ENCODE measurements around the gene EIF4A3. TPM values are rescaled to one million over a fixed set of nuclear protein-coding genes. Genes with fewer than 3 reads are reported as not detected.

EIF4A3 gene
- total RNA-seq, 6 donors from 2014 or later: 48.2 to 86.2 (median 61.8) TPM

GRCh38 chr17:80183581-80184422, 36.9 kb upstream of the EIF4A3 start:
- Histone ChIP-seq H3K27me3 (no peaks in the 10 kb centered on the region), H3K4me1 (peaks cover 7 to 15% (median 13%) of the 10 kb centered on the region in 4 donors), H3K36me3 (no peaks in the 10 kb centered on the region), H3K27ac (no peak overlapping the region), H3K4me3 (no peak overlapping the region), H3K9me3 (no peaks in the 10 kb centered on the region)
- TF ChIP-seq POLR2AphosphoS5 (IDR thresholded peaks at IDR 0.05): no peak
- TF ChIP-seq EP300 (IDR thresholded peaks at IDR 0.05): no peak
- no peak for TF ChIP-seq CTCF (IDR thresholded peaks at IDR 0.05)
- TF ChIP-seq POLR2A (IDR thresholded peaks at IDR 0.05): no peak
- ATAC-seq (ENCODE audit: low FRiP score in 2 of 2) (no peak), DNase-seq (peak in 1 of 2 donors; percentile 65)
- 91 to 95% methylated on average over 9 to 26 of the region's 26 CpGs for WGBS, 2 donors

- H3K4me3 ChIP-seq: no peak overlapping the region
- H3K9me3 ChIP-seq: no peaks in the 10 kb centered on the region
- peaks cover 2 to 8% (median 4%) of the 10 kb centered on the region in 4 donors for H3K4me1 ChIP-seq
- 92 to 96% methylated on average over 12 of the region's 12 CpGs for WGBS, 2 donors
- no peak overlapping the region for H3K27ac ChIP-seq
- DNase-seq: no peak
- TF ChIP-seq POLR2A (IDR thresholded peaks at IDR 0.05) (no peak), POLR2AphosphoS5 (IDR thresholded peaks at IDR 0.05) (no peak), CTCF (IDR thresholded peaks at IDR 0.05) (no peak), EP300 (IDR thresholded peaks at IDR 0.05) (no peak)
- ATAC-seq (ENCODE audit: low FRiP score in 2 of 2): no peak
- H3K36me3 ChIP-seq: no peaks in the 10 kb centered on the region
- H3K27me3 ChIP-seq: no peaks in the 10 kb centered on the region
These were observed 35.9 kb upstream of the EIF4A3 start for GRCh38 chr17:80182845-80183223.

GRCh38 chr17:80182118-80182844, 35.4 kb upstream of the EIF4A3 start:
- Histone ChIP-seq H3K9me3 (no peaks in the 10 kb centered on the region), H3K27ac (no peak overlapping the region), H3K4me3 (no peak overlapping the region), H3K36me3 (no peaks in the 10 kb centered on the region), H3K4me1 (peaks cover 0 to 3% (median 0%) of the 10 kb centered on the region in 4 donors), H3K27me3 (no peaks in the 10 kb centered on the region)
- ATAC-seq (ENCODE audit: low FRiP score in 2 of 2) (no peak), DNase-seq (no peak)
- TF ChIP-seq POLR2A (IDR thresholded peaks at IDR 0.05): no peak
- TF ChIP-seq EP300 (IDR thresholded peaks at IDR 0.05): no peak
- no peak for TF ChIP-seq POLR2AphosphoS5 (IDR thresholded peaks at IDR 0.05)
- TF ChIP-seq CTCF (IDR thresholded peaks at IDR 0.05): no peak
- 86 to 90% methylated on average over 20 to 25 of the region's 30 CpGs for WGBS, 2 donors

- ATAC-seq (ENCODE audit: low FRiP score in 2 of 2) (no peak), DNase-seq (peak in 1 of 2 donors; percentile 72)
- H3K36me3 ChIP-seq: no peaks in the 10 kb centered on the region
- H3K4me3 ChIP-seq: no peak overlapping the region
- no peaks in the 10 kb centered on the region for H3K4me1 ChIP-seq
- no peaks in the 10 kb centered on the region for H3K9me3 ChIP-seq
- 84 to 87% methylated on average over 13 of the region's 17 CpGs for WGBS, 2 donors
- TF ChIP-seq CTCF (IDR thresholded peaks at IDR 0.05): no peak
- no peak for TF ChIP-seq POLR2A (IDR thresholded peaks at IDR 0.05)
- TF ChIP-seq POLR2AphosphoS5 (IDR thresholded peaks at IDR 0.05): no peak
- no peak for TF ChIP-seq EP300 (IDR thresholded peaks at IDR 0.05)
- H3K27ac ChIP-seq: no peak overlapping the region
- H3K27me3 ChIP-seq: no peaks in the 10 kb centered on the region
These were observed 34.5 kb upstream of the EIF4A3 start for GRCh38 chr17:80181431-80181830.
